Measurements from ENCODE around the gene KHDC4.

GRCh38 chr1:155932487-155932886 is 1.7 kb downstream of the KHDC4 start:
- no peak for TF ChIP-seq CTCF (conservative IDR thresholded peaks at IDR 0.05 in 1 of 2, IDR thresholded peaks at IDR 0.05 in 1 of 2; ENCODE audit: low read depth in 1 of 2, low read length in 2 of 2)
- TF ChIP-seq EZH2 (IDR thresholded peaks at IDR 0.05; ENCODE audit: low read length, missing control alignments) = no peak
